Endothelial cell (in vitro differentiated cells): ENCODE results near the gene DGCR6L. TPM values are rescaled to one million over a fixed set of nuclear protein-coding genes. Genes with fewer than 3 reads are reported as not detected.
A peak's percentile ranks its signal among the peaks of the same experiment; 100 is the strongest.
"Not testable (repeated sequence)": the region's sequence is repeated elsewhere in the genome, so short reads cannot be mapped to it uniquely, and the experiment has no call there.

Source experiments
- DNase-seq: peaks from one replicate; pipeline ENCODE4 v3.0.0; 2021; ENCODE audit warnings: low spot score
- H3K27ac Mint-ChIP-seq: one replicate; pipeline ENCODE4 v1.8.0; 2021; ENCODE audit warnings: mixed read lengths, inconsistent platforms; ENCODE audit not compliant: unreplicated experiment
- H3K27me3 Mint-ChIP-seq: one replicate; pipeline ENCODE4 v1.8.0; 2021; ENCODE audit warnings: mild to moderate bottlenecking, moderate library complexity, mixed read lengths, inconsistent platforms; ENCODE audit not compliant: unreplicated experiment
- H3K36me3 Mint-ChIP-seq: one replicate; pipeline ENCODE4 v1.8.0; 2021; ENCODE audit warnings: mild to moderate bottlenecking, low read depth, mixed read lengths, inconsistent platforms; ENCODE audit not compliant: unreplicated experiment
- H3K4me1 Mint-ChIP-seq: one replicate; pipeline ENCODE4 v1.8.0; 2021; ENCODE audit warnings: mild to moderate bottlenecking, mixed read lengths, inconsistent platforms; ENCODE audit not compliant: unreplicated experiment
- H3K4me3 Mint-ChIP-seq: one replicate; pipeline ENCODE4 v1.8.0; 2021; ENCODE audit warnings: mild to moderate bottlenecking, mixed read lengths, inconsistent platforms; ENCODE audit not compliant: unreplicated experiment
- H3K9me3 Mint-ChIP-seq: one replicate; pipeline ENCODE4 v1.8.0; 2021; ENCODE audit warnings: mixed read lengths, inconsistent platforms; ENCODE audit not compliant: unreplicated experiment
- CTCF ChIP-seq: fragments of 200-600 bp; sonication (generic); IDR thresholded peaks from one replicate; pipeline ENCODE4 v1.5.0; 2021; ENCODE audit warnings: antibody characterized with exemption; ENCODE audit not compliant: unreplicated experiment
- total RNA-seq: library from RNA; stranded (reverse); fragmentation: NEBNext Ultra II Directional; extraction: Animal tissue kit (Norgen Biotek cat#: 25700); gene quantifications from one replicate; pipeline ENCODE4 v1.2.1, GENCODE V29; 2021; ENCODE audit not compliant: unreplicated experiment

Gene DGCR6L
- total RNA-seq, 1 donor from 2014 or later, result 54.2 TPM

- not testable (repeated sequence) for H3K27me3 Mint-ChIP-seq, H3K27ac Mint-ChIP-seq
- peak; percentile 90 for DNase-seq
Measured at GRCh38 chr22:20285473-20286311, 34.2 kb downstream of the DGCR6L start.

GRCh38 chr22:20284471-20285086 is 35.3 kb downstream of the DGCR6L start:
- Mint-ChIP-seq H3K4me3 (no peak overlapping the region), H3K9me3 (no peaks in the 10 kb centered on the region), H3K4me1 (no peaks in the 10 kb centered on the region), H3K27me3 (peaks cover 1% of the 10 kb centered on the region), H3K27ac (no peak overlapping the region), H3K36me3 (no peaks in the 10 kb centered on the region)
- no peak for DNase-seq
- TF ChIP-seq CTCF, result no peak

More at GRCh38 chr22:20285473-20286311, 34.2 kb downstream of the DGCR6L start:
- H3K4me3 Mint-ChIP-seq, H3K4me1 Mint-ChIP-seq, H3K36me3 Mint-ChIP-seq, H3K9me3 Mint-ChIP-seq: not testable (repeated sequence)
- peak; percentile 85 for TF ChIP-seq CTCF

- no peaks in the 10 kb centered on the region for H3K36me3 Mint-ChIP-seq
- H3K9me3 Mint-ChIP-seq, result no peaks in the 10 kb centered on the region
- no peaks in the 10 kb centered on the region for H3K4me1 Mint-ChIP-seq
- H3K27me3 Mint-ChIP-seq, result no peaks in the 10 kb centered on the region
- DNase-seq, result no peak
- TF ChIP-seq CTCF, result no peak
- no peak overlapping the region for H3K4me3 Mint-ChIP-seq
- no peak overlapping the region for H3K27ac Mint-ChIP-seq
Measured at GRCh38 chr22:20283674-20284066, 36.2 kb downstream of the DGCR6L start.

GRCh38 chr22:20282901-20283673 is 36.8 kb downstream of the DGCR6L start:
- Mint-ChIP-seq H3K27ac (no peak overlapping the region), H3K4me3 (no peak overlapping the region), H3K9me3 (no peaks in the 10 kb centered on the region), H3K4me1 (no peaks in the 10 kb centered on the region), H3K36me3 (no peaks in the 10 kb centered on the region), H3K27me3 (no peaks in the 10 kb centered on the region)
- DNase-seq, result no peak
- no peak for TF ChIP-seq CTCF
